Measurements from ENCODE around the gene NTRK1. TPM values are rescaled to one million over a fixed set of nuclear protein-coding genes. Genes with fewer than 3 reads are reported as not detected.
A peak's percentile ranks its signal among the peaks of the same experiment; 100 is the strongest.

Gene NTRK1
- total RNA-seq, 2 donors from 2014 or later = 0.59 to 31.4 TPM

DNA sequence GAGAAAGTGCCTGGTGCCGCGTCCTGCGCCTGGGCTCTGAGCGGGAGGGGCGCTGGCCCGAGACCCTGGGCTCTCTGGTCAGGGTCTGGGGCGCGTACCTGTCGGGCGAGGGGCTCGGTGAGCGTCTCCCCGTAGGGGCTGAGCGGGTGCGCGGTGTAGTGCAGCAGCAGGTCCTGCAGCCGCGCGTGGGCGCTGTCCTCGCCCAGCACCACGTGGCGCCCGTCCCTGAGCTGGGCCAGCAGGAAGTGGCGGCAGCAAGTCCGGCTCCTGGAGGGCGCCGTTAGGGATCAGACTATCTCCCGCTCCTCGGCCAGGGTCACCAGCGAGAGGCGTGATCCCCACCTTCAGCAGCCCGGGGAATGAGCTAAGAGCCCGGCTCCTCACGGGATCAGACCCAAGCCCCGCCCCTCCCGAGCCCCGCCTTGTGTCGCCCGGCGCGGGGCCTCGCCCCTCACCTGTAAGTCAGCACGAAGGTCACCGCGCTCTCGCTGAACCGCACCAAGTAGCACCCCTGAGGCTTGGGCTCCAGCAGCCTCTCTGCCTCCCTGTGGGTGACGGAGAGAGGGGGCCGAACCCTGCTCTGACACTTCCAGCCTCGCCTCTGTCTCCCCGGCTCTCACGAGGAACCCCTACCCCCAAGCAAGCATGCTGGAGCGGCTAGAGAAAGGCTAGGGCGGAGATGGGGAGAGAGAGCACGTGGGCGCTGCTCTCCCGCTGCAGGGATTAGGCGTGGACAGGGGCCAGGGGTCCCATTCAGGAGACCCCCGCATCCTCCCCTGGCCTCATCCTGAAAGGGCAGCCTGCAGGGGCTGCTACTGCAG, 46.7 kb upstream of the NTRK1 start:
- H3K4me1 ChIP-seq (replicated peaks) = peaks cover 5% of the 10 kb centered on the region
- H3K36me3 ChIP-seq = no peaks in the 10 kb centered on the region
- TF ChIP-seq POLR2A (IDR thresholded peaks at IDR 0.05) = no peak
- no peak for TF ChIP-seq POLR2AphosphoS5 (IDR thresholded peaks at IDR 0.05)
- TF ChIP-seq, protein P1, sequence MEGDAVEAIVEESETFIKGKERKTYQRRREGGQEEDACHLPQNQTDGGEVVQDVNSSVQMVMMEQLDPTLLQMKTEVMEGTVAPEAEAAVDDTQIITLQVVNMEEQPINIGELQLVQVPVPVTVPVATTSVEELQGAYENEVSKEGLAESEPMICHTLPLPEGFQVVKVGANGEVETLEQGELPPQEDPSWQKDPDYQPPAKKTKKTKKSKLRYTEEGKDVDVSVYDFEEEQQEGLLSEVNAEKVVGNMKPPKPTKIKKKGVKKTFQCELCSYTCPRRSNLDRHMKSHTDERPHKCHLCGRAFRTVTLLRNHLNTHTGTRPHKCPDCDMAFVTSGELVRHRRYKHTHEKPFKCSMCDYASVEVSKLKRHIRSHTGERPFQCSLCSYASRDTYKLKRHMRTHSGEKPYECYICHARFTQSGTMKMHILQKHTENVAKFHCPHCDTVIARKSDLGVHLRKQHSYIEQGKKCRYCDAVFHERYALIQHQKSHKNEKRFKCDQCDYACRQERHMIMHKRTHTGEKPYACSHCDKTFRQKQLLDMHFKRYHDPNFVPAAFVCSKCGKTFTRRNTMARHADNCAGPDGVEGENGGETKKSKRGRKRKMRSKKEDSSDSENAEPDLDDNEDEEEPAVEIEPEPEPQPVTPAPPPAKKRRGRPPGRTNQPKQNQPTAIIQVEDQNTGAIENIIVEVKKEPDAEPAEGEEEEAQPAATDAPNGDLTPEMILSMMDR (IDR thresholded peaks at IDR 0.05) = peak; percentile 18 to 70 (median 50)
- peak overlapping the region; percentile 18 to 35 for H3K4me3 ChIP-seq
- no peaks in the 10 kb centered on the region for H3K9me3 ChIP-seq
- no peaks in the 10 kb centered on the region for H3K27me3 ChIP-seq (replicated peaks; ENCODE audit: insufficient read depth)
- intact Hi-C loops (cut with DNase I) = no loop called here
- peak; percentile 36 for DNase-seq (ENCODE audit: low spot score)
- WGBS = 15% methylated on average over 47 of the region's 60 CpGs
- H3K27ac ChIP-seq = no peak overlapping the region

DNA sequence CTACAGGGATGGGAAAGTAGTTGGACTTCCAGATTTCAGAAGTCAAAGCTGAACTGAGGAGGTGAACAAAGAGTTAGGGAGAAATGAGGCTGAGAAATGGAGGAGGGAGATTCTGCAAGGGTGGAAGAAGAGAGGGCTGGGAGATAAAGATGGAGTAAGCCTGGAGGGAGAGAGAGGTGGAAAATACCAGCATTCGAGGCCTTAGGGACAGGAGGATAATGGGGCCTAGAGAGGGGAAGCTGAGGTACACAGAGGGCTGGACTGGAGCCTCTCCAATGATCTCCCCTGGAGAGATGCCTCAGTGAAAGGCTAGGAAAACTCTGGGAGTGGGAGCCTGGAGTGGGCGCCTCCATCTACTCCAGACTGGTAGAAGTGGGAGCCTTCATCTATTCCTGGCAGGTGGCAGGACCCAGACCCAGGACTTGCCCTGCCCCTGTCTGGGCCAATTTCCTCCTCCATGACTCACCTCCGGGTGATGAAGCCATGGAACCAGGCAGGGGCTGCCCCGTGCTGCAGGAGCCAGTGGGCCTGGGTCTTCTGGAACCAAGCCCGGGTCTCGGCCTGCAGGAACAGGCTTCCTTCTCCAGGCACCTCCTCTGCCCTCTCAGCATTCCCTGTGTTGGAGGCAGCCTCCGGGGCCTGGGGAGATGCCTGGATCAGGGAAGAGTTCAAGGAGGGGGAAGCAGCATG, 45.9 kb upstream of the NTRK1 start:
- DNase-seq (ENCODE audit: low spot score) = no peak
- no peak overlapping the region for H3K4me3 ChIP-seq

DNA sequence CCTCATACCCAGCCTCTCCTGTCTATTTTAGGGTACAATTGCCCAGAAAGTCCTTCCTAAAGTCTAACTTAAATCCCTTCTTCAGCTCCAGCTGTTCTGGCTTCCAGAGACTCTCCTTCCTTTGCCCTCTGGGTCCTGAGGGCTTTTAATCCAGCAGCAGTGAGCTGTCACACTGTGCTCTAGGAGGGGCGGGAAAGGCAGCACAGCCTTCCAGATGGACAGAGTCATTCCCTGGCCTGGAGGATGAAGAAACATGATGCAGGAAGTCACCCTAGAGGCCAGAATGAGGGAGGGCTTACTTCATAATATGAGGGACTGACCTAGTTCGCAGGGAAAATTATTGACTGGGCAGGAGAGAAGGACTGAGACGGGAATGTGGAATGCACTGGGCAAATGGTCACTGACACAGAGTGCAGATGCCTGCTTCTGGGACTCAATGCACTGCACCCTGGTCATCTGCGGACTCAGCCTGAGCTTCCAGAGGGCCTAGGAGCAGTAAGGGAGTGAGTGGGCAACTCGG, 45.3 kb upstream of the NTRK1 start:
- Histone ChIP-seq H3K9me3 (no peaks in the 10 kb centered on the region), H3K27ac (peak overlapping the region; percentile 22 to 57), H3K4me3 (peak overlapping the region in 1 of 2 donors; percentile 5), H3K36me3 (no peaks in the 10 kb centered on the region), H3K4me1 (replicated peaks) (peaks cover 5% of the 10 kb centered on the region), H3K27me3 (replicated peaks; ENCODE audit: insufficient read depth) (no peaks in the 10 kb centered on the region)
- WGBS = 70% methylated on average over 5 of the region's 5 CpGs
- TF ChIP-seq, protein P1 (IDR thresholded peaks at IDR 0.05) = no peak
- TF ChIP-seq POLR2AphosphoS5 (IDR thresholded peaks at IDR 0.05) = peak; percentile 12
- TF ChIP-seq POLR2A (IDR thresholded peaks at IDR 0.05) = no peak
- intact Hi-C loops (cut with DNase I) = no loop called here
- no peak for DNase-seq (ENCODE audit: low spot score)

More for the DNA sequence above, 45.9 kb upstream of the NTRK1 start:
- Histone ChIP-seq H3K27me3 (replicated peaks; ENCODE audit: insufficient read depth) (no peaks in the 10 kb centered on the region), H3K36me3 (no peaks in the 10 kb centered on the region), H3K27ac (peak overlapping the region; percentile 8 to 22), H3K4me1 (replicated peaks) (peaks cover 5% of the 10 kb centered on the region), H3K9me3 (no peaks in the 10 kb centered on the region)
- TF ChIP-seq POLR2AphosphoS5 (IDR thresholded peaks at IDR 0.05) (no peak), POLR2A (IDR thresholded peaks at IDR 0.05) (no peak)
- TF ChIP-seq, protein P1 (IDR thresholded peaks at IDR 0.05) = no peak
- intact Hi-C loops (cut with DNase I) = no loop called here
- 84% methylated on average over 7 of the region's 7 CpGs for WGBS

DNA sequence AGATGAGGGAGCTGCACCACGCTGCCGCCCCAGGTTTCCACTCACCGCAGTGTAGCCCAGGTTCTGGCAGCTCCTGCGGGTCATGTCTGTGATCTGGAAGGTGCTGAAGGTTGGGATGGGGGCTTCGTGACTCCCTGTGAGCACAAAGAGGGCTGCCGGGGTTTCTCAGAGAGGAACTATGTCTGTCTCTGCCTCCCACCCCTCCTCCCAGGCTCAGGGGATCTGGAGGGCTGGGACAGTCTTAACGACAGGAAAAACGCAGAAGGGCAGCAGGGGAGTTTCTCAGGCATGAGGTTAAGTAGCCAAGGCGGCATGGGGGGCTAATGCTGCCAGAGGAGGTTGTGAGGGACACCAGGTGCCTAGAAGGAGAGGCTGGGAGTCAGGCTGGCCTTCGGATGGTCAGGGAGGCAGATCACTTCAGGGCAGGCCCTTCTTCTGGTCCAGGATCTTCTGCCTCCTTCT, 44.7 kb upstream of the NTRK1 start:
- TF ChIP-seq, protein P1 (IDR thresholded peaks at IDR 0.05) = no peak
- intact Hi-C loops (cut with DNase I) = no loop called here
- H3K27me3 ChIP-seq (replicated peaks; ENCODE audit: insufficient read depth) = no peaks in the 10 kb centered on the region
- WGBS = 73% methylated on average over 10 of the region's 10 CpGs
- H3K9me3 ChIP-seq = no peaks in the 10 kb centered on the region
- peak overlapping the region; percentile 57 to 61 for H3K27ac ChIP-seq
- peak overlapping the region in 1 of 2 donors; percentile 5 for H3K4me3 ChIP-seq
- peaks cover 5% of the 10 kb centered on the region for H3K4me1 ChIP-seq (replicated peaks)
- DNase-seq (ENCODE audit: low spot score) = no peak
- H3K36me3 ChIP-seq = no peaks in the 10 kb centered on the region

Data from prostate gland (tissue), 2 donors.